GM18505 (cell line): ENCODE measurements around the gene OLIG3.

ENCODE experiments used
- ATAC-seq: cut with Tn5 transposase; IDR thresholded peaks from one replicate; pipeline ENCODE4 v1.9.1; 2021; ENCODE audit not compliant: unreplicated experiment
- POLR2A ChIP-seq: IDR thresholded peaks from 4 replicates; pipeline ENCODE4 v1.6.1; 2011; ENCODE audit warnings: borderline replicate concordance; ENCODE audit not compliant: insufficient read depth, insufficient read length; ENCODE audit errors: extremely low read depth

The OLIG3 gene

GRCh38 chr6:137491478-137491877, 2.7 kb downstream of the OLIG3 start:
- TF ChIP-seq POLR2A: no peak
- no peak for ATAC-seq

DNA sequence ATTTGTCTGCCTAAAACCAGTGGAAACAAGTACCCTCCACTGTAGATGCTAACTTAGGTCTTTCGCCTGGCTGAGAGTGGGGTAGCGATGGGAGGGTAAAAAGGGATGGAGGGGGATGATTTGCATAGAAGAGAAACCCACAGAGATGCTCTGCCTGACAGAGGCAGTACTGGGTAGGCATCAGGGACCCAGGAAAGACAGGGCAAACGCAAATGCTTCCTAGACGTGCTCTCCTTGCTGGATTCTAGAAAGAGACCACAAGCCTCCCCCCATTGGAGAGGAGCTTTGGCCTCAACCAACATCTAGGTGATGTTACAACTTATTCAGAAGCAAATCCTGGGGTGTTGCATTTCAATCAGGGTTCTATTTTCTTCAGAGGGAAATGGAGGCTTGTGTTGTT, 3.2 kb downstream of the OLIG3 start:
- no peak for TF ChIP-seq POLR2A
- no peak for ATAC-seq

DNA sequence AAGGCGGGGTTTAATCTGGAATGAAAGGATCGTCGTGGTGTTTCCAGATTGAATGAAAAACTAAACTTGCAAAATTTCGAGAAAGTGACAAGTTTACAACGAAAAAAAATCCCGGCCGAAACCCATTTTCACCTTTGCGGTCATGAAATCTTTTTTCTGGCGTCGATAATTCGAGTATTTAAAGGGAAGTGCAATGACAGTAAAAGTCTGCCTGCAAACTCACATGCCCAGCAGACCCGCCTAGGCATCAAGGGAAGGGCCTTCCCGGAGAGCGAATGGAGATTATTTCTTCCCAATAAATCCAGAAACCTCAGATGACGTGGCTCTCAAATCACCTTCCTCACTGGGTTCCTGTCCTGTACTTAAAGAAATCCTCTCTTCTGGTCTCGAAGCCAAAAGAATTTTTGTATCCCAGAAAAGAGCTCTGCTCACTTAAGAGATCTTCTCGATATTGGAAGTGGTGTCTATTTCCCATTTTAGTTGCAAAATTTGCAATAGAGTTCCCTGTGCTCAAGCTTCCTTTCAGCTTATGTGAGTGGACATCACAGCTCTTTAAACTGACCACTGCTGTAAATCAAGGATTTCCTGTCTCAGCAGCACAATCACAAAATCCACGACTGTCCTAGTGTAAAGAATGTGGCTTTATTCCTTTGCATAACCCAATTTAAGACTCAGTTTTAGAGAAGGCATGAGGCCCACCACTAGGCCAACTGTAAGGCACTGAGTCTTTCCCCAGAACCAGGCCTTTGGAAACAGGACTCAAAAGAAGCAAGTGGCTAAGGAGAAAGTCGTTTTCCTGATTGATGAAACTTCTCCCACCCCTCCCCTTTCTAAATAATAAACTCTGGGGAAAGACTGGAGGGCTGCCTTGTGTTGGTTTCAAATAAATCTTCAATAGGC, 3.9 kb downstream of the OLIG3 start:
- TF ChIP-seq POLR2A: no peak
- ATAC-seq: no peak

GRCh38 chr6:137489046-137490005, 4.9 kb downstream of the OLIG3 start:
- ATAC-seq: no peak

GRCh38 chr6:137488150-137489045, 5.8 kb downstream of the OLIG3 start:
- no peak for TF ChIP-seq POLR2A
- ATAC-seq: no peak

More at GRCh38 chr6:137489046-137490005, 4.9 kb downstream of the OLIG3 start:
- TF ChIP-seq POLR2A: no peak

- no peak for TF ChIP-seq POLR2A
- no peak for ATAC-seq
Measured at GRCh38 chr6:137487869-137488149, 6.4 kb downstream of the OLIG3 start.

DNA sequence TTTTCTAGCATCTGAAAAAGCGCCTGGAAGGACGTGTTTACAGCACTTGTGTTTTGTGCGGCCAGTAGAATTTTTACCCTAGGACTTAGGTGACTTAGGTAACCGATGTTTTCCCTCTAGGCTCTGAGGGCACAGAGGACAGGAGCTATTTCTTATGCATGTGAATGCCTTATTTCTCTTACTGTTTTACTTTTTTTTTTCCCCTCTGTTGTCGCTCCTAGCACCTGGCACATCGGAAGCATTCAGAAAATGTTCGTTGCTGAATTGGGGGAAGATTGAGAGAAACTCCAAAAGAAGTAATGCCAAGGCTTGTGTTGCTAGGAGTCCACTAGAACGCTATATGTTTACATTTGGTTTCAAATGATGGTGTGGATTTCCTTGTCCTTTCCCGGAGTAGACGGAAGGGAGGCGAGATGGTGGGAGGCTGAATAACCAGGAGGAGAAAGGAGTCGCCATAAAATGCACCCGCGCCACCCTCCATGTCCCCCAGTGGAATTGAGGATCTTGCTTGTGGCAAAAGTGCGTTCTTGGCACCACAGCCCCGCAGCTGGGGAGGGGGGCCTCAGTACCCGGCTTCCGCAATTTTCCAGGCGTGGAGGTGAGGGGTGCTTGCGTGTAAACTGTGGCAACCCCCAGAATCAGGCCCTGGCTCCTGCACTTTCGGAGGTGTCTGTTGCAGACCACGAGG, 6.9 kb downstream of the OLIG3 start:
- no peak for ATAC-seq
- TF ChIP-seq POLR2A: no peak

DNA sequence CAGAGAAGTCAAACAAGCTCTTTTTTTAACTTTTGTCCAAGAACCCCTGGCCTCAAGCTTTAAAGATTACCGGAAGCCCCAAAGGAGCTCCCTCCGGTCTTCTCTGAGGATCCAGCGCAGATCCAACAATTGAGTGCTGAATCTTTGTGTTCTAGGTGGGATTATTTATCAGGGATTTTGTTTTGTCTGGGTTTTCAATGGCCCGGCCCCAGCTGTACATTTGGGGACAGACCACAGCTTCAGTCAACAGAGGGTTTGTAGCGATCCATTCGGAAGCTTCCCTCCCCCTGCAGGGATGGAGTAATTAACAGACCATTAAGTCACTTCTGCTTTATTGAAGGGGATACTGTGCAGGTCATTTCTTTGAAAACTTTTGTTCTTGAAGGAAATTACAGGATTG, 7.8 kb downstream of the OLIG3 start:
- no peak for ATAC-seq
- TF ChIP-seq POLR2A: no peak

- no peak for ATAC-seq
- TF ChIP-seq POLR2A: no peak
Measured at GRCh38 chr6:137480431-137480830, 13.8 kb downstream of the OLIG3 start.

DNA sequence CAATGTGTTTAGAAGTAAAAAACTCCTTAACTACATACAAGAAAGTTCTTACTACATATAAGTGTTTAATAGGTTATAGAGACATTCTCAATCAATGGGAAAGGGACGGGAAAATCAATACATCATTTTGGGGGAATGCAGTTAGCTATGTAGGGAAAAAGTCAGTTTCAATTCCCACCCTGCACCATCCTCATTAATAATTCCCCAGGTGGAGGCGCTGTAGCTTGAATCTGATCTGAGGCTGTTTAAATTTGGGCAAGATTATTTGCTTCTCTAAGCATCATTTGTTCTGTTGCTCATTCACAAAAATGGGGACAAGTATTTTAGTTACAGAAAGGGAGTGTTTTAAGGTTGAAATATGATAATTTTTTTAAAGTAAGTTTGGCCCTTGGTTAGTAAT, 19.1 kb downstream of the OLIG3 start:
- no peak for ATAC-seq
- no peak for TF ChIP-seq POLR2A

- TF ChIP-seq POLR2A: no peak
- no peak for ATAC-seq
Measured at GRCh38 chr6:137473598-137473997, 20.6 kb downstream of the OLIG3 start.

DNA sequence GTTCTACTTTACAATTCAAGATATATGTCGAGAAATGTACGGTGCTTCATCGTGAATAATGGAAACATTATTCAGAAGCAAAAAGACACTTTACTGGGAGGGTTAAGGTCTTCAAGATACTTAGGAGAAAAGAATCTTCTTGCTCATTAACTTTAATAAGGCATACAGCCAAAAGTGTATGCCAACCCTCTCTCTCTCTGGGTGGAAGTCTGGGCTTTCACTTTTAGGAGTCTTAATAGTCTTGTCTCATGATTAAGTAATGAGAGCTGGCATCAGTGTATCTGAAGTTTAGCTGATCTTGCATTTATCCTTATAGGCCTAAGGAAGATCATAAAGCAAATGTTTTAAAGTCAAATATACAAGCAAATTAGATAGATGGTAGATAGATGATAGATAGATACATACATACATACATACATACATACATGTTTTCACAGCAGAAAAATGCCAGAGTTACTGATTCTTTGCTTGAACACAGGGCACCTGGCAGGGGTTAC, 21.5 kb downstream of the OLIG3 start:
- ATAC-seq: no peak
- TF ChIP-seq POLR2A: no peak
